ENCODE measurements around the gene MACROD2.

Gene MACROD2

GRCh38 chr20:15567219-15567618, 1571.9 kb downstream of the MACROD2 start:
- no peak for DNase-seq

- DNase-seq = peak; percentile 57
Observed at GRCh38 chr20:15570156-15570555, 1574.8 kb downstream of the MACROD2 start.

- DNase-seq = no peak
Observed at GRCh38 chr20:15571056-15571455, 1575.7 kb downstream of the MACROD2 start.

GRCh38 chr20:15575255-15575654, 1579.9 kb downstream of the MACROD2 start:
- no peak for DNase-seq

DNA sequence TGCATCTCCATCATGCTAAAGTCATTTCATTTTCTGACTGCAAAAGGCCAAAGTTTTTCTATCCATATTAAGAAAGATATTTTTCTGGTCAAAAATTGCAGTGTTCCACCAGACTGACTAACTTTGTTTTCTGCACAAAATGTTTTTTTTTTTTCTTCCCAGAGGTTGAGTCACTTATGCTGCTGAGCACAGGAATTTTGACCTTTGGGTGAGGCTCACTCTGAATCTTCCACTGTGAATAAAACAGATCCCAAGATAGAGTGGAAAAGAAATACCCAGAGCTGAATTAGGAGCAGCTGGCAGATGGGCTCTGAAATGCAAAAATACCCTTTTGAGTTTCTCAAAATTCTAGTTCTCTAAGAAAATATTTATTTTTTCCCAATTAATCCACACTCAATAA, 1581.1 kb downstream of the MACROD2 start:
- no peak for DNase-seq

DNA sequence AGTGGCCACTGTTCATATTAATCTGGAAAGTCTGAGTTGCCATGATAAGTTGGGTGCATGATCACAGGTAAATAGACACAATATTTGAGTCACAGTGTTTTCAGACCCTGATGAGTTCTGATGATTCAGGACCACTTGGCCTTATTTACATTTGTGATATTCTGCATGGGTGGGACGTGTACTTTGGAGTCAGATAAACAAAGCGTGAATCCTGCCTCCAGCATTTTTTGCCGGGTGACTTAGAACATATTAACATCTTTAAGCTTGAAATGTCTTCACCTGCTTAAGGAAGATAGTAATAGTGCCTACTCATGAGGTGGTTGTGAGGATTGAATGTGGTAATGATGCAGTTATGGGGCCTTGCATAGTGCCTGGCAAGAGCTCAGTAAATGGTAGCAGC, 1582.8 kb downstream of the MACROD2 start:
- DNase-seq = no peak

GRCh38 chr20:15579688-15580087, 1584.4 kb downstream of the MACROD2 start:
- no peak for DNase-seq

GRCh38 chr20:15582146-15582760, 1586.9 kb downstream of the MACROD2 start:
- DNase-seq = peak; percentile 46

- DNase-seq = no peak
Observed at GRCh38 chr20:15584507-15584906, 1589.2 kb downstream of the MACROD2 start.

DNA sequence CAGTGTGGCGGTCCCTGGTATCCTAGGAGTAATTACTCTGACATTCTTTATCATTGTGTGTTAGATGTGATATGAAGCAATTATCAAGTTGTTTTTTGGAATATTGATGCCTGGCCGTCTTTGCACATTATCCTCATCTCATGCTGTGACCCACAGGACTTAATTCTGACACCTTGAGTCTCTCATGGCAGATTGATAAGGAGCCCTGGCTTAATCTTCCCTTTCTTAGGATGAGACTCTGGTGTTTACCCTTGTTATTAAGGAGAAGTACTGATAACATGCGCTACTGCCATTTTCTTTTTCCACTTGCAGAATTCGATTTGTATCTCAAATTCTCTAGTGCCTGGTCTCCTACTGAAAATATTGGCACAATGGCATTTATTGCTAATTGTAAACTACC, 1597.8 kb downstream of the MACROD2 start:
- no peak for DNase-seq

DNA sequence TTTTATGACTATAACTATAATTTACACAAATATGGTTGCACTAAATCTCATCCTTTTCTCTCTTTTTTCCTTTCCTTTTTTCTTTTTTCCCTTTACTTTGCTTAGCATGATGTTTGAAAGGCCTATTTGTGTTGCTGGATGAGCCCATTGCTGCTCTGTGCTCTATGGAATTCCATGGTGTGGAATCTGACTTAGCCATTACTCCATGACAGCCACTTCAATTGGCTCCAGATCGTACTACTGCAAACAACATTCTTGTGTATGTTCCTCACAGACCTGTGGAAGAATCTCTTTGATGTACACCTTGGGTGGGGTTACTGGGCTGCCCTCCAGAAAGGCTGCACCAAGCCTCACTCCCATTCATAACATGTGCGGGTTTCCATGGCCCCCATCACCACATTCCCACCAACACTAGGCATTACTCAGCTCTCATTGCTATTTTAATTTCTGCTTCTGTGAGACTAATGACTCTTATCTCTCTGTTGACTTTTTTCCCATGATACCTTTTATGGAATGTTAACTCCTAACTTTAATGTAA, 1598.9 kb downstream of the MACROD2 start:
- no peak for DNase-seq

GRCh38 chr20:15596220-15596890, 1601.0 kb downstream of the MACROD2 start:
- DNase-seq = no peak

DNA sequence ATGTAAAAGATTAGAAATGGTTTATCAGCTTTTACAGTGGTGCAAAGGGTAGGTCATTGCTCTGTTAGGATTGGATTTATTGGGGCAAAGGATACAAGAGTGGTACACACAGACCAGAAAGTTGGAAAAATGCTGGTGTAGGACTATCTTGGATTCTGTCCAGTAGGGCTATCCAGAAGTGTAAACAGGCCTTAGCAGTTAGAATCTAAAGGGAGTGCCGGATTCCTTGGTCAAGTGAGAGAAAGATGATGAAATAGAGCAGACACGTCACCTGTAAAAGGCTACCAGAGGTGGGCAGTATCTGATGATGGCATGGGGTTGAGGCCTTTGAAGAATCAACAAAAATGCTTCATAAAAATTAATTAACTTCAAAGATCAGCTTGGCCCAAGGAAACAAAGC, 1602.0 kb downstream of the MACROD2 start:
- no peak for DNase-seq

DNA sequence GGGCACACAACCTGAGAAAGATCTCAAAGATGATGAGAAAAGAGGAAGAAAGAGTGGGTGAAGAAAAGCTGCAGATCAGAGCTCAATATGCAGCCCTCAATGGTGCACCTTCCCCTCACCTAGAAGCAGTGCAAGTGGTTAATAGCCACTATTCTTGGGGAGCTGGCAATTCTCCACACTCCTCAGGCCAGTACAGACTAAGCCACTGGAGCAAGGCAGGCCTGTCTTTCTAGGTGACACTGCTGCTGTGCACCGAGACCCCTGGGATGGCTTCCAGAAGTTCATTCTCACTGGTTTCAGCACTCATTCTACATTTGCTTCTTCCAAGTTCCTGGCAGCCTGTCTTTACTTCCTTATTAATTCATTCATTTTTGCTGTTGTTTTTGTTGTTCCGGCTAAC, 1604.6 kb downstream of the MACROD2 start:
- DNase-seq = no peak

- no peak for DNase-seq
Observed at GRCh38 chr20:15600565-15600964, 1605.2 kb downstream of the MACROD2 start.

GRCh38 chr20:15603506-15603905, 1608.2 kb downstream of the MACROD2 start:
- DNase-seq = no peak

GRCh38 chr20:15603978-15604805, 1608.9 kb downstream of the MACROD2 start:
- peak; percentile 11 for DNase-seq

GRCh38 chr20:15609921-15610320, 1614.6 kb downstream of the MACROD2 start:
- DNase-seq = no peak

GRCh38 chr20:15610787-15611186, 1615.5 kb downstream of the MACROD2 start:
- DNase-seq = no peak

DNA sequence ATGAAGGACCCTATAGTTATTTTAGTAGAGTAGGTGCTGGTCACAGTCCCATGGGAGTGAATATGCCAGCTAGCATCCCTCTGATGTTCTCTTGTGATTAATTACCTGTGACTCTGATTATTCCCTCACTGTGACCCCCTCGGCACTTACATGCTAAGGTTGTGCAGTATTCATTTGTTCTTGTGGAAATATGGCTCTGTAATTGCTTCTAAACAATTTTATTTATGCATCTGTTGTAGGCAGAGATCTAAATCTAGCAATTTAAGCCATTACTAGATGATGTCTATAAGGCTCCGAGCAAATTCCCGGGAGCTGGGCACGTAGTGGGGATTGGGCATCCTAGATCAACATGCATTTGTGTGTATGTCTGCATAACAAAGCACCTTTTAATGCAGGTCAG, 1616.2 kb downstream of the MACROD2 start:
- no peak for DNase-seq

GRCh38 chr20:15612198-15612597, 1616.9 kb downstream of the MACROD2 start:
- DNase-seq = no peak

DNA sequence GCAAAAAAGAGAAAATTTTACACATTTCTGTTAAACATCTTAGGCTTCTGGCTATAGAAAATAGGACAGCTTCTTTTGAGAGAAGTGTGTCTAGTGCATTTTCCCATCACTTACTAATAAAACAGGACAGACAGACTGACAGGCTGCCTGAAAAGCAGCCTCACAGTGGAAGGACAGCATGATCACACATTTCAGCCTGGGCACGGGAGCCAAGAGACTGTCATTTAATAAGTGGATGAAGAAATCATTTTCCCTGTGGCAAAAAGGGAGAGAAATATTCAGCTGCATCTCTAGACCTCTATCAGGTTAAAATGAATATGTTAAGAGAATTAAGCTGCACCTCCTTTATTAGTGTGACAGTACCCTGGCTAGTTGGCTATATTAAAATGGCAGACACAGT, 1617.5 kb downstream of the MACROD2 start:
- no peak for DNase-seq

GRCh38 chr20:15613530-15613929, 1618.2 kb downstream of the MACROD2 start:
- DNase-seq = peak; percentile 8

All from fibroblast of skin of abdomen (primary cell).